Ovary (tissue), 3 donors: ENCODE results near the gene THY1.

Experiments used
- EP300 ChIP-seq: sonication (generic); formaldehyde crosslinking; IDR thresholded peaks from one replicate; pipeline ENCODE4 v1.6.1; 2017; ENCODE audit warnings: antibody characterized with exemption
- POLR2A ChIP-seq: fragments of 450-650 bp; IDR thresholded peaks from one replicate; pipeline ENCODE4 v1.6.1; 2017; ENCODE audit warnings: antibody characterized with exemption, mild to moderate bottlenecking, moderate library complexity
- TF ChIP-seq, protein P1 (sequence below), 3 donors: fragments of 450-650 bp in 2 of 3; fragments of 200-600 bp in 1 of 3; IDR thresholded peaks; one replicate each; pipeline versions ENCODE4 v1.5.1 to v1.8.0; 2016 to 2022; ENCODE audit warnings: antibody characterized with exemption in 3 of 3, mild to moderate bottlenecking in 1 of 3
- donor health status: DM: no; HTN: no; CAD: no.

GRCh38 chr11:119427279-119427678 is 4.3 kb upstream of the THY1 start:
- TF ChIP-seq, protein P1, sequence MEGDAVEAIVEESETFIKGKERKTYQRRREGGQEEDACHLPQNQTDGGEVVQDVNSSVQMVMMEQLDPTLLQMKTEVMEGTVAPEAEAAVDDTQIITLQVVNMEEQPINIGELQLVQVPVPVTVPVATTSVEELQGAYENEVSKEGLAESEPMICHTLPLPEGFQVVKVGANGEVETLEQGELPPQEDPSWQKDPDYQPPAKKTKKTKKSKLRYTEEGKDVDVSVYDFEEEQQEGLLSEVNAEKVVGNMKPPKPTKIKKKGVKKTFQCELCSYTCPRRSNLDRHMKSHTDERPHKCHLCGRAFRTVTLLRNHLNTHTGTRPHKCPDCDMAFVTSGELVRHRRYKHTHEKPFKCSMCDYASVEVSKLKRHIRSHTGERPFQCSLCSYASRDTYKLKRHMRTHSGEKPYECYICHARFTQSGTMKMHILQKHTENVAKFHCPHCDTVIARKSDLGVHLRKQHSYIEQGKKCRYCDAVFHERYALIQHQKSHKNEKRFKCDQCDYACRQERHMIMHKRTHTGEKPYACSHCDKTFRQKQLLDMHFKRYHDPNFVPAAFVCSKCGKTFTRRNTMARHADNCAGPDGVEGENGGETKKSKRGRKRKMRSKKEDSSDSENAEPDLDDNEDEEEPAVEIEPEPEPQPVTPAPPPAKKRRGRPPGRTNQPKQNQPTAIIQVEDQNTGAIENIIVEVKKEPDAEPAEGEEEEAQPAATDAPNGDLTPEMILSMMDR (IDR thresholded peaks at IDR 0.05) = no peak
- no peak for TF ChIP-seq EP300
- no peak for TF ChIP-seq POLR2A
